SH-SY5Y (cell line): Measurements from ENCODE around the gene ZFPM1.

ENCODE experiments used
- GATA2 ChIP-seq: IDR thresholded peaks from 2 replicates; pipeline ENCODE4 v1.6.1; 2011; ENCODE audit warnings: mild to moderate bottlenecking, low read depth, low read length
- GATA3 ChIP-seq: IDR thresholded peaks from 2 replicates; pipeline ENCODE4 v1.6.1; 2011; ENCODE audit warnings: low read depth, mild to moderate bottlenecking, low read length, moderate library complexity

DNA sequence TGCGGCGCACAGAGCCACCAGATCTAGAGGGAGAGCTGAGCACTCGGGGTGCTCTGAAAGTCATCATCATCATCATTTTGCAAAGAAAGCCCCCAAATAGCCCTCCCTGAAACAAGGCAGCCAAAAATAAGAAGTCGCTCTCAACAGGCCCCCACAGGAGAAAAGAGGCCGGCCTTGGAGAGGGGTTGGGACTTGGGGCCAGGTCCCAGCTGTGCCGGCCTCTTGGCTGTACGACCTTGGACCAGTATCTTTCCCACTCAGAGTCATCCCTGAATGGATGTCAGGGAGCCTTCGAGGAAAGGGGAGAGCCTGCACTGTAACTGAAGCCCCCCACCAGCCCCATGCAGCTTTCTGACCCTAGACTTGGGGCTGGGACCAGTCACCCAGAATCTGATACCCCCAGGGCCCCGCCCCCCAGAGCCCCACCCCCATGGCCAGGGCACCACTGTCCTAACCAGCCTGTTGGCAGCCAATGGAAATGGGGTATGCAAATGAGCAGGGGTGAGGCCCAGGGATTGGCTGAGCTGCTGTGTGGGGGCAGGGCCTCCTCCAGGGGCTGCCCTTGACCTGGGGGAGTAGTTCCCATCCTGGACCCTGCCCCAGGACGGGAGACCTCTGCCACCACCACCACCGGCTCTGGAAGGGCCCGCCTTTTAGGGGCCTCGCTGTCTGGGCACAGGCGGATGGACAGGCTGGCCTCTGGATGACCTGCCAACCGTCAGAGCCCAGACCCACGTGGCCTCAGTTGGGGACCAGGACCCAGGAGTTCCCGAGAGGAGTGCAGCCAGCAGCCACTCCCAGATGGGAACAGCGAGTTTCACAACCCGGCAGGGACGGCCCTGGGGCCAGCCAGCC lies 15.4 kb downstream of the ZFPM1 start:
- no peak for TF ChIP-seq GATA2
- no peak for TF ChIP-seq GATA3
